ENCODE results near the gene ZNF521.

ZNF521 gene

DNA sequence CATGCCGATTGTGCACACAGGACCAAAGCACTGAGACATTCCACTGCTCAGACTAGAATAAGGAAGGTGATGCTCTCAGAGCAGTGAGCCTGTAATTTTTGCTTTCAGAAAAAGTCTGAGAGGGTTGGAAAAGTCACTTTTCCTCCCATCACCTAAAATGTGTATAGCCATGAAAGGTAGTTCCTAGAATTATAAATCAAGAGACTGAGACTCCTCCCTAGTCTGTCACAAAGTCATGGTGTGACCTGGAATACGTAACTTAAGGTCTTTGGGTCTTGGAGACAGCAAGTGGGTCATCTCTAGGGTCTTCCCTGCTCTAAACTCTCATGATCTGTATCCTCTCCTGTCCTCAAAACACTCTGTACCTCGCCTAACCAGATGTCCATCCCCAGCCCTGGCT lies 16.9 kb downstream of the ZNF521 start:
- no peak for DNase-seq

DNA sequence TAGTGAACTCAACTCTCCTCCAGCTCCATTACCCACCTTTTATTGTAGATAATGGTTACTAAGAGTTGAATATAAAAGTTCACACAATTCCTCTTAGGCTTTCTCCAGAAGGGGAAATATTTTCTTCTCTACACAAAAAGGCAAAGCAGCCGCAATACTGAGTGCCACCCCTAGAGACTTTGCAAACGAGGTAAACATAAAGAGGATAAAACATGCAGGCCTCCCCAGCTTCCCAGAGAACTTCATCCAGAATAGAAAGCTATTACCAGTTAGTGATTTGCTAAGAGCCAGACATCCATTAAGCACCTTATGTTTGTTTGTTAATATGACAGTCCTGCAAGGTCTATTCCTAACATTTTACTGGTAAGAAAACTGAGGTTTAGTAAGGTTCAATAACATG lies 17.4 kb downstream of the ZNF521 start:
- DNase-seq = no peak

GRCh38 chr18:25332002-25332401 lies 20.0 kb downstream of the ZNF521 start:
- DNase-seq = no peak

DNA sequence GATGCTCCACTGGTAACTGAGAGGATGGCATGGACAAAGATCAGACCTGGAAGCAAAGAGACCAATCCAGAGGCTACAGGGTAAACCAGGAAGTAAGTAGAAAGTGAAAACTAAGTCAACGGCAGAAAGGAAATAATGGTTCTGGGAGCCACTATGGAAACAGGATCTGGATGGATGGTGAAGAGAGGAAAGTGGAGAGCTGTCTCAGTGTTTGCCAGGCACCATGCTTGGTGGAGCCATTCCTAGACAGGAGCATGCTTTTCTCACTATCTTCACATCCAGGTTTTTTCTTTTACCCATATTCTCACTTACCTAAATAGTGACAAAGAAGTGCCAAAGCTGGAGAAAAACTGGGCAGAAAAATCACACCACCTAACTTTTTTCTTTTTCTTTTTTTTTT lies 22.2 kb downstream of the ZNF521 start:
- DNase-seq = peak in 1 of 3 experiments; percentile 36

GRCh38 chr18:25327584-25327983 lies 24.4 kb downstream of the ZNF521 start:
- DNase-seq = no peak

- no peak for DNase-seq
Observed at GRCh38 chr18:25326361-25326952, 25.5 kb downstream of the ZNF521 start.

- DNase-seq = no peak
Observed at GRCh38 chr18:25322806-25323205, 29.2 kb downstream of the ZNF521 start.

- DNase-seq = no peak
Observed at GRCh38 chr18:25316381-25317018, 35.5 kb downstream of the ZNF521 start.

DNA sequence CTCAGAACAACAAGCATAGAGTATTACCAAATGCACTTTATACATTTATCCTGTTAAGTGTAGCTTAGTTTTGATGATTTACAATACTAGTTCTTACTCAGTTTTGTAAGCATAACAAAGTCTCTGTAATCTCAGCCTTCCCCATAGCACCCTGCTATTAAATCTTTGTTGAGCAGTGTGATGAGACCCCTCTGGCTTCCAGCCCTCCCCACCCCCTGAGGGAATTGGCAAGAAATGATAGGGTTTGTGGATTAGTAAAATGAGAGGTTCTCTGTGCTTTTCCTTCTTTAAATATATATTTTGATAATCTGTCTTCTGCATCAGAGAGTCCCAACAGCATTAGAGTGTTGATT lies 37.2 kb downstream of the ZNF521 start:
- DNase-seq = peak in 1 of 3 experiments; percentile 12

- DNase-seq = no peak
Observed at GRCh38 chr18:25314151-25314837, 37.7 kb downstream of the ZNF521 start.

DNA sequence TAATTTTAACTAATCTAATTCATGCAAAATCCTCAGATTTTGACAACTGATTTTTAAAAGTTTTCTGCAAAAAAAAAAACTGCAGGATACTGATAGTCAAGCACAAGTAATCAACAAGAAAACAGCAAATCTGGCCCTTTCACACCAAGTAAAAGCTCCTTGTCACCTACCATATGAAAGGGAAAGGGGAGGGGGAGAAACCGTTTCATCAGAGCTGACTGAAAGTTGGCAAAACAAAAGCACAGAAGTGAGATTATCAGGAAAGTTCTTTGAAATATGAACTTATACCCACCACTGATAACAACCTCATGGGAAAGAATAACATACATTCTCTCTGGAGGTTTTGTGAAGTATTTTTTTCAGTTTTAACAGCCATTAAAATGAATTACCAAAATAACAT lies 38.7 kb downstream of the ZNF521 start:
- no peak for DNase-seq

GRCh38 chr18:25310045-25310444 lies 41.9 kb downstream of the ZNF521 start:
- peak in 1 of 3 experiments; percentile 42 for DNase-seq

GRCh38 chr18:25308381-25308780 lies 43.6 kb downstream of the ZNF521 start:
- no peak for DNase-seq

- DNase-seq = no peak
Observed at GRCh38 chr18:25307192-25307591, 44.8 kb downstream of the ZNF521 start.

GRCh38 chr18:25306671-25307070 lies 45.3 kb downstream of the ZNF521 start:
- DNase-seq = no peak

- DNase-seq = no peak
Observed at GRCh38 chr18:25305584-25305983, 46.4 kb downstream of the ZNF521 start.

- DNase-seq = no peak
Observed at GRCh38 chr18:25300492-25300891, 51.5 kb downstream of the ZNF521 start.

GRCh38 chr18:25299426-25300300 lies 52.3 kb downstream of the ZNF521 start:
- DNase-seq = no peak

DNA sequence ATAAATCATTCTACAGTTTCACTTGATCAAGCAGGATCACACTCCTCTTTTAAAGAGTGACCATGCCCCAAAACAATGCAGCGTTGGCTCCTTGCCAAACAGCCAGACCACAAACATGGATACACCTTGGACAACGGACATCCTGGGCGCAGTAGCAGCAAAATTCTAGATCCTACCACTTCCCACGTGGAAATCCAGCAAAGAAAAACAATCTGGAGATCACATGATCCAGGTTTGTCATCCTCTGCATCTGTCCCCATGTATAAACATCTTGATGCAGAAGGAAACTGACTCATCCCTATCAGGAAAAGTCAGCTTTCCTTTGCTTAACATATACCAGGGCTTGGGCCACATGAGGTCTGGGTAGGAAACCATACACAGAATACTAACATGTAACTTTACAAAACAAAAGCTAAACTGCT lies 53.1 kb downstream of the ZNF521 start:
- peak in 1 of 3 experiments; percentile 28 for DNase-seq

GRCh38 chr18:25295624-25296138 lies 56.3 kb downstream of the ZNF521 start:
- no peak for DNase-seq

GRCh38 chr18:25291150-25291549 lies 60.8 kb downstream of the ZNF521 start:
- DNase-seq = no peak

- peak in 1 of 3 experiments; percentile 35 for DNase-seq
Observed at GRCh38 chr18:25289001-25289631, 62.9 kb downstream of the ZNF521 start.
